ENCODE data around the gene PLEKHA6. TPM values are rescaled to one million over a fixed set of nuclear protein-coding genes. Genes with fewer than 3 reads are reported as not detected.

The PLEKHA6 gene
- total RNA-seq, 1 experiment from 2014 or later = 2.1 TPM

GRCh38 chr1:204292740-204293139 is 67.0 kb downstream of the PLEKHA6 start:
- Histone ChIP-seq H2BK20ac (ENCODE audit: low read depth, low read length, poor library complexity, severe bottlenecking) (no peak overlapping the region), H3K4ac (ENCODE audit: low read depth, low read length) (no peak overlapping the region), H2BK12ac (ENCODE audit: insufficient read length, low read depth, low read length) (no peak overlapping the region), H3K79me1 (ENCODE audit: insufficient read depth, low read depth, low read length, poor library complexity, severe bottlenecking) (no peaks in the 10 kb centered on the region), H3T11ph (ENCODE audit: low read length) (no peak overlapping the region), H3K79me2 (ENCODE audit: insufficient read depth, low read length) (no peaks in the 10 kb centered on the region), H2BK5ac (ENCODE audit: insufficient read length, low read length) (no peak overlapping the region), H3K56ac (ENCODE audit: insufficient read length, low read depth, low read length) (no peak overlapping the region), H3K4me2 (ENCODE audit: insufficient read depth, insufficient read length, low read length) (no peak overlapping the region), H3K9ac (ENCODE audit: extremely low read depth, insufficient read length, low read length) (no peak overlapping the region), H2BK15ac (ENCODE audit: low read depth, low read length) (no peak overlapping the region), H3K9me3 (ENCODE audit: control insufficient read depth, low read depth, low read length) (no peaks in the 10 kb centered on the region), H3K4me1 (ENCODE audit: insufficient read depth, low read length) (peaks cover 4% of the 10 kb centered on the region; the same call in 1 of the 2 replicates), H4K5ac (ENCODE audit: insufficient read length, low read depth, low read length) (no peak overlapping the region), H3K27me3 (ENCODE audit: insufficient read depth, low read length) (no peaks in the 10 kb centered on the region), H3K23me2 (ENCODE audit: insufficient read length, low read depth, low read length, poor library complexity, severe bottlenecking) (no peaks in the 10 kb centered on the region), H4K8ac (replicated peaks; ENCODE audit: insufficient read length, low read depth, low read length) (no peak overlapping the region), H3K23ac (ENCODE audit: insufficient read length, low read depth, low read length) (no peak overlapping the region), H2BK120ac (ENCODE audit: low read depth, low read length, poor library complexity, severe bottlenecking) (no peak overlapping the region), H2AK5ac (ENCODE audit: insufficient read length, low read length) (no peak overlapping the region), H4K91ac (ENCODE audit: insufficient read length, low read depth, low read length) (no peak overlapping the region), H3K14ac (ENCODE audit: insufficient read depth, low read length) (no peak overlapping the region), H4K20me1 (ENCODE audit: control insufficient read depth, insufficient read depth, insufficient read length) (no peaks in the 10 kb centered on the region), H3K18ac (ENCODE audit: insufficient read length, low read depth, low read length) (no peak overlapping the region), H2AFZ (ENCODE audit: low read length) (no peak overlapping the region), H3K27ac (ENCODE audit: insufficient read length, low read depth, low read length) (no peak overlapping the region)
- DNase-seq = no peak
- Mint-ChIP-seq H3K4me3 (no peak overlapping the region), H3K27me3 (ENCODE audit: low read depth) (peaks cover 2% of the 10 kb centered on the region), H3K9me3 (no peaks in the 10 kb centered on the region), H3K36me3 (ENCODE audit: insufficient read depth in 1 of 3, low read depth in 3 of 3) (no peaks in the 10 kb centered on the region), H3K27ac (no peak overlapping the region), H3K4me1 (peaks cover 36 to 40% of the 10 kb centered on the region in 2 experiments)
- no CpG with 5 or more reads among the region's 5 CpGs for WGBS (ENCODE audit: extremely low coverage, insufficient read length, low lambda C conversion rate)
- no peak for TF ChIP-seq CTCF (conservative IDR thresholded peaks at IDR 0.05)
